Measurements from ENCODE around the gene AMFR. TPM values are rescaled to one million over a fixed set of nuclear protein-coding genes. Genes with fewer than 3 reads are reported as not detected.

Gene AMFR
- total and polyA plus RNA-seq, 2 of the 13 experiments (the other 11 are each of a cell fraction or from before 2014, with no cell fraction given): 52.9 to 108 TPM

- TF ChIP-seq, protein P1, sequence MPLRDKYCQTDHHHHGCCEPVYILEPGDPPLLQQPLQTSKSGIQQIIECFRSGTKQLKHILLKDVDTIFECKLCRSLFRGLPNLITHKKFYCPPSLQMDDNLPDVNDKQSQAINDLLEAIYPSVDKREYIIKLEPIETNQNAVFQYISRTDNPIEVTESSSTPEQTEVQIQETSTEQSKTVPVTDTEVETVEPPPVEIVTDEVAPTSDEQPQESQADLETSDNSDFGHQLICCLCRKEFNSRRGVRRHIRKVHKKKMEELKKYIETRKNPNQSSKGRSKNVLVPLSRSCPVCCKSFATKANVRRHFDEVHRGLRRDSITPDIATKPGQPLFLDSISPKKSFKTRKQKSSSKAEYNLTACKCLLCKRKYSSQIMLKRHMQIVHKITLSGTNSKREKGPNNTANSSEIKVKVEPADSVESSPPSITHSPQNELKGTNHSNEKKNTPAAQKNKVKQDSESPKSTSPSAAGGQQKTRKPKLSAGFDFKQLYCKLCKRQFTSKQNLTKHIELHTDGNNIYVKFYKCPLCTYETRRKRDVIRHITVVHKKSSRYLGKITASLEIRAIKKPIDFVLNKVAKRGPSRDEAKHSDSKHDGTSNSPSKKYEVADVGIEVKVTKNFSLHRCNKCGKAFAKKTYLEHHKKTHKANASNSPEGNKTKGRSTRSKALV (CRISPR knock-in tag; IDR thresholded peaks at IDR 0.05): no peak
- TF ChIP-seq ZBTB3 (CRISPR knock-in tag; IDR thresholded peaks at IDR 0.05; ENCODE audit: borderline replicate concordance, low read depth) (no peak), ZMAT3 (CRISPR knock-in tag; conservative IDR thresholded peaks at IDR 0.05) (no peak), ZNF510 (CRISPR knock-in tag; IDR thresholded peaks at IDR 0.05; ENCODE audit: low read depth) (no peak), KAT7 (CRISPR knock-in tag; IDR thresholded peaks at IDR 0.05; ENCODE audit: borderline replicate concordance) (no peak), HIC2 (CRISPR knock-in tag; IDR thresholded peaks at IDR 0.05; ENCODE audit: low read depth) (no peak), CC2D1A (CRISPR knock-in tag; IDR thresholded peaks at IDR 0.05) (no peak), ZNF484 (CRISPR knock-in tag; IDR thresholded peaks at IDR 0.05; ENCODE audit: borderline replicate concordance, low read depth) (no peak), ZNF264 (CRISPR knock-in tag; IDR thresholded peaks at IDR 0.05) (no peak), PCBP2 (optimal IDR thresholded peaks at IDR 0.05; ENCODE audit: low read depth, low read length, poor library complexity, severe bottlenecking) (no peak), ZFP41 (CRISPR knock-in tag; IDR thresholded peaks at IDR 0.05; ENCODE audit: borderline replicate concordance) (no peak), DNMT3B (CRISPR knock-in tag; conservative IDR thresholded peaks at IDR 0.05) (no peak), ZNF567 (CRISPR knock-in tag; IDR thresholded peaks at IDR 0.05; ENCODE audit: borderline replicate concordance) (no peak), SYNCRIP (IDR thresholded peaks at IDR 0.05; ENCODE audit: insufficient read depth, low read depth, low read length) (no peak), PPARG (CRISPR knock-in tag; conservative IDR thresholded peaks at IDR 0.05) (no peak)
- TF ChIP-seq, protein P2, sequence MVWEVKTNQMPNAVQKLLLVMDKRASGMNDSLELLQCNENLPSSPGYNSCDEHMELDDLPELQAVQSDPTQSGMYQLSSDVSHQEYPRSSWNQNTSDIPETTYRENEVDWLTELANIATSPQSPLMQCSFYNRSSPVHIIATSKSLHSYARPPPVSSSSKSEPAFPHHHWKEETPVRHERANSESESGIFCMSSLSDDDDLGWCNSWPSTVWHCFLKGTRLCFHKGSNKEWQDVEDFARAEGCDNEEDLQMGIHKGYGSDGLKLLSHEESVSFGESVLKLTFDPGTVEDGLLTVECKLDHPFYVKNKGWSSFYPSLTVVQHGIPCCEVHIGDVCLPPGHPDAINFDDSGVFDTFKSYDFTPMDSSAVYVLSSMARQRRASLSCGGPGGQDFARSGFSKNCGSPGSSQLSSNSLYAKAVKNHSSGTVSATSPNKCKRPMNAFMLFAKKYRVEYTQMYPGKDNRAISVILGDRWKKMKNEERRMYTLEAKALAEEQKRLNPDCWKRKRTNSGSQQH (CRISPR knock-in tag; IDR thresholded peaks at IDR 0.05; ENCODE audit: low read depth): 0 out of 2 replicates have a peak, but pooled peaks have one; percentile 42
- TF ChIP-seq, protein P3, sequence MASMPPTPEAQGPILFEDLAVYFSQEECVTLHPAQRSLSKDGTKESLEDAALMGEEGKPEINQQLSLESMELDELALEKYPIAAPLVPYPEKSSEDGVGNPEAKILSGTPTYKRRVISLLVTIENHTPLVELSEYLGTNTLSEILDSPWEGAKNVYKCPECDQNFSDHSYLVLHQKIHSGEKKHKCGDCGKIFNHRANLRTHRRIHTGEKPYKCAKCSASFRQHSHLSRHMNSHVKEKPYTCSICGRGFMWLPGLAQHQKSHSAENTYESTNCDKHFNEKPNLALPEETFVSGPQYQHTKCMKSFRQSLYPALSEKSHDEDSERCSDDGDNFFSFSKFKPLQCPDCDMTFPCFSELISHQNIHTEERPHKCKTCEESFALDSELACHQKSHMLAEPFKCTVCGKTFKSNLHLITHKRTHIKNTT (CRISPR knock-in tag; IDR thresholded peaks at IDR 0.05): no peak
Observed at GRCh38 chr16:56332464-56333079, 92.8 kb downstream of the AMFR start (continued).
